ENCODE measurements around the gene RNASE13.

The RNASE13 gene

GRCh38 chr14:20986811-20987210 lies 47.8 kb downstream of the RNASE13 start:
- TF ChIP-seq GATA3 (IDR thresholded peaks at IDR 0.05; ENCODE audit: low read depth, low read length): no peak
- TF ChIP-seq GATA2 (IDR thresholded peaks at IDR 0.05; ENCODE audit: low read depth, low read length): no peak

Data from SH-SY5Y (cell line).